ENCODE results near the gene AOPEP.

DNA sequence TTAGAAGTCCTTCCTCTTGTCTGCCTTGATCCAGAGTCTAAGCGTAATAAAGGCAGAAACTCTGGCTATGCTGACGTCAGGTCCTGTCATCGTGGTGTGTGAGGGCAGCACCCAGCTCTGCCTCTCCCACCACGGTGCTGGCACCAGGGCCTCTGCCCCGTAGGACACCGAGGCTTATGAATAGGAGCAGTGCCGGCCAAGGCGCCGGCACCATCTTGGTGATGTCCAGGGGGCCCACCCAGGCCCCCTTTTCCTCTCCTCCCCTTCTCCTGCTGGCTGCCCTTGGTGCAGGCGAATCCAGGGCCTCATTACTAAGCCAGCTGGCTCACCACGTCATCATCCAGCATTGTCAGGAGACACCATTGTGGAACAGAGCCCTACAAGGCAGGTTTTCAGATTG, 338.7 kb downstream of the AOPEP start:
- no peak for TF ChIP-seq YY1 (IDR thresholded peaks at IDR 0.05; ENCODE audit: low read depth)
- no peak for TF ChIP-seq EP300 (IDR thresholded peaks at IDR 0.05; ENCODE audit: borderline replicate concordance)
- no peak for TF ChIP-seq CEBPB (IDR thresholded peaks at IDR 0.05)
- no peak for TF ChIP-seq TAF1 (IDR thresholded peaks at IDR 0.05; ENCODE audit: low read depth)
- TF ChIP-seq, protein P1, sequence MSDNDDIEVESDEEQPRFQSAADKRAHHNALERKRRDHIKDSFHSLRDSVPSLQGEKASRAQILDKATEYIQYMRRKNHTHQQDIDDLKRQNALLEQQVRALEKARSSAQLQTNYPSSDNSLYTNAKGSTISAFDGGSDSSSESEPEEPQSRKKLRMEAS (IDR thresholded peaks at IDR 0.05) = no peak
- TF ChIP-seq, protein P2, sequence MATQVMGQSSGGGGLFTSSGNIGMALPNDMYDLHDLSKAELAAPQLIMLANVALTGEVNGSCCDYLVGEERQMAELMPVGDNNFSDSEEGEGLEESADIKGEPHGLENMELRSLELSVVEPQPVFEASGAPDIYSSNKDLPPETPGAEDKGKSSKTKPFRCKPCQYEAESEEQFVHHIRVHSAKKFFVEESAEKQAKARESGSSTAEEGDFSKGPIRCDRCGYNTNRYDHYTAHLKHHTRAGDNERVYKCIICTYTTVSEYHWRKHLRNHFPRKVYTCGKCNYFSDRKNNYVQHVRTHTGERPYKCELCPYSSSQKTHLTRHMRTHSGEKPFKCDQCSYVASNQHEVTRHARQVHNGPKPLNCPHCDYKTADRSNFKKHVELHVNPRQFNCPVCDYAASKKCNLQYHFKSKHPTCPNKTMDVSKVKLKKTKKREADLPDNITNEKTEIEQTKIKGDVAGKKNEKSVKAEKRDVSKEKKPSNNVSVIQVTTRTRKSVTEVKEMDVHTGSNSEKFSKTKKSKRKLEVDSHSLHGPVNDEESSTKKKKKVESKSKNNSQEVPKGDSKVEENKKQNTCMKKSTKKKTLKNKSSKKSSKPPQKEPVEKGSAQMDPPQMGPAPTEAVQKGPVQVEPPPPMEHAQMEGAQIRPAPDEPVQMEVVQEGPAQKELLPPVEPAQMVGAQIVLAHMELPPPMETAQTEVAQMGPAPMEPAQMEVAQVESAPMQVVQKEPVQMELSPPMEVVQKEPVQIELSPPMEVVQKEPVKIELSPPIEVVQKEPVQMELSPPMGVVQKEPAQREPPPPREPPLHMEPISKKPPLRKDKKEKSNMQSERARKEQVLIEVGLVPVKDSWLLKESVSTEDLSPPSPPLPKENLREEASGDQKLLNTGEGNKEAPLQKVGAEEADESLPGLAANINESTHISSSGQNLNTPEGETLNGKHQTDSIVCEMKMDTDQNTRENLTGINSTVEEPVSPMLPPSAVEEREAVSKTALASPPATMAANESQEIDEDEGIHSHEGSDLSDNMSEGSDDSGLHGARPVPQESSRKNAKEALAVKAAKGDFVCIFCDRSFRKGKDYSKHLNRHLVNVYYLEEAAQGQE (IDR thresholded peaks at IDR 0.05; ENCODE audit: low read depth) = no peak
- TF ChIP-seq CREB1 (IDR thresholded peaks at IDR 0.05; ENCODE audit: low read depth) = no peak
- TF ChIP-seq RAD21 (IDR thresholded peaks at IDR 0.05; ENCODE audit: low read depth) = no peak
- no peak for TF ChIP-seq NFIC (IDR thresholded peaks at IDR 0.05)
- TF ChIP-seq, protein P3, sequence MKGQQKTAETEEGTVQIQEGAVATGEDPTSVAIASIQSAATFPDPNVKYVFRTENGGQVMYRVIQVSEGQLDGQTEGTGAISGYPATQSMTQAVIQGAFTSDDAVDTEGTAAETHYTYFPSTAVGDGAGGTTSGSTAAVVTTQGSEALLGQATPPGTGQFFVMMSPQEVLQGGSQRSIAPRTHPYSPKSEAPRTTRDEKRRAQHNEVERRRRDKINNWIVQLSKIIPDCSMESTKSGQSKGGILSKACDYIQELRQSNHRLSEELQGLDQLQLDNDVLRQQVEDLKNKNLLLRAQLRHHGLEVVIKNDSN (IDR thresholded peaks at IDR 0.05) = no peak
- no peak for TF ChIP-seq EGR1 (IDR thresholded peaks at IDR 0.05)
- TF ChIP-seq TEAD4 (IDR thresholded peaks at IDR 0.05) = no peak
